ENCODE data around the gene KIF16B.

The KIF16B gene

DNA sequence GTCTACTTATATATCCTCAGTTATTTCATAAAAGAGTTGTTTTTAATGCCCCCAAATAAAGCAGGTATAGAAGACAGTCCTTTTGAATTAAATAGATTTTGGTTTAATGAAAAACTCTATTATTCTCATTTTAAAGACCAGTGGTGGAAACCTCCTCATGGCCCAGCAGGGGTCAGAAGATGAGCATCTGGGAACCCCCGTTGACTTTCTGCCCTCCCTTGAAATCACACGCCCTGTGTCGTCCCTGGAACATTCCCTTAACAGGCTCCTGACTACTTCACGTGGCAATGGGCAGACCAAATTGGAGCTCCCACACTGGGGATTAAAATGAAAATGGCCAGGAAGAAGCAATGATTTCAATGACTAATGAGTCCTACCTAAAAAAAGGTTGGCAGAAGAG, 220.9 kb downstream of the KIF16B start:
- no peak for DNase-seq (ENCODE audit: low read depth)

DNA sequence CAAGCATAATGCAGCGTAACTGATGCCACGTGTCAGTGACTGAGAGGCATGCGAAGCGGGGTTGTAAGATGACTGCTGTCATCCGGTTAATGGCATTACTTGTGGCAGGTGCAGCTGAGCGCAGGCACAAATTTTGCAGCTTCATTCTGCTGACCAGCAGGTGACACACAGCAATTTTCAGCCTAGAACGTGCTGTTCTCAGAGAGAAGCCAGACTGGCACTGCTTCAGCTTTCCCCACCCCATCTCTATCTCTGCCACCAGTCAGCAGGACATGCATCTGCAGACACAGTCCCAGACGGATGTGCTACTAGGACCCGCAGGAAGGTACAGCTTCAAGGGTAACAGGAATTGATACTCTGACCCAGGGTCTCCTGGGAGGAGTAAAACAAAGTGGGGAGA, 221.8 kb downstream of the KIF16B start:
- DNase-seq (ENCODE audit: low read depth): no peak

- DNase-seq (ENCODE audit: low read depth): no peak
Observed at GRCh38 chr20:16350465-16350864, 222.8 kb downstream of the KIF16B start.

DNA sequence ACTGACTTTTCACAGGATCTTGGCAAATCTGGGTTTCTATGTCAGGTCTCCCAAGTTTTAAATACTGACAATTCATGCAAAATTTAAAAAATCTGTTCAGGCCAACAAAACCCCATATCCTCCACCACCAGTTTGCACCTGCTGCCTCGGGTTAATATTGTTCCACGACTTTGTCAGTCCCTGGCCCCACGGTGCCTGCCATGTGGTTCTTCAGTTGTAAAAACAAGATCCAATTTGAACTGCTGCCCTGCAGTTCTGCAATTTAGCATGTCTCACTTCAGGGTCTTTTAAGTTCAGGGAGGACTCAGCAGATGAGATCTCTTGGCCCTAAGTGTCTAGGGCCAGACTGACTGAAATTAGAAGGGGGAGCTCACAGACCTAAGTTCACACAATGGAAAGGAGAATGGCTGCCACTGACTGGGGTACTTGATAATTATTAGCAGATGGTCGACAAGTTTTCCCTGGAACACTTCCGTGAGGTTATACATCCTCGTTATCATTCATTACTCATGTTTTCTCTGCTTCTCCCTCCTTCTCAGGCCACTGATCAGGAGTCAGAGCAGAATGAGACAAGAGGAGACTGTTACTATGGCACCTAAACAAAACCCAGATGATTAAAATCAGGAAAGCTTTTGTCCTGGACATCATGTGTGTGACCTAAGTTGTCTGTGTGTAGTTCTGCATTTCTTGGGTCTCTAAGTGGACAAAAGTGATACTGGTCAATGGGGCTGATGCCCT, 223.6 kb downstream of the KIF16B start:
- DNase-seq (ENCODE audit: low read depth): no peak

DNA sequence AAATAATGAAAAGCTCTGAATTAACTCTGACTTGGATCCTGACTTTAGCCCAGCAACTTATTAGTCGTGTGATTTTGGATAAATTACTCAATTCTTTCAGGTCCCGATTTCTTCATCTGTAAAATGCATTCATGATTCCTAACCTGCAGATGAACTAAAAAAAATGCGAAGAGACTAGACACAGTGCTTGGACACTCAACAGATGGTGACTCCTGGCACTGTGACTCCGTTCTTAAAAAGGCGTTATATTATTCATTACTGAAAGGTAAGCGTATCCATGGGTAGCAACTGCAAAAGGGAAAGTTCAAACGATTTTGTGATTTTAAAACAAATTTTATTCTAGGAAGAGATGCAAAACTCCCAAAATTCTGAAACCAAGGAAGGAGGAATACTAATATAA, 226.3 kb downstream of the KIF16B start:
- no peak for DNase-seq (ENCODE audit: low read depth)

- DNase-seq (ENCODE audit: low read depth): no peak
Observed at GRCh38 chr20:16337707-16338106, 235.5 kb downstream of the KIF16B start.

- no peak for DNase-seq (ENCODE audit: low read depth)
Observed at GRCh38 chr20:16327606-16328005, 245.6 kb downstream of the KIF16B start.

- no peak for DNase-seq (ENCODE audit: low read depth)
Observed at GRCh38 chr20:16321291-16321690, 252.0 kb downstream of the KIF16B start.

DNA sequence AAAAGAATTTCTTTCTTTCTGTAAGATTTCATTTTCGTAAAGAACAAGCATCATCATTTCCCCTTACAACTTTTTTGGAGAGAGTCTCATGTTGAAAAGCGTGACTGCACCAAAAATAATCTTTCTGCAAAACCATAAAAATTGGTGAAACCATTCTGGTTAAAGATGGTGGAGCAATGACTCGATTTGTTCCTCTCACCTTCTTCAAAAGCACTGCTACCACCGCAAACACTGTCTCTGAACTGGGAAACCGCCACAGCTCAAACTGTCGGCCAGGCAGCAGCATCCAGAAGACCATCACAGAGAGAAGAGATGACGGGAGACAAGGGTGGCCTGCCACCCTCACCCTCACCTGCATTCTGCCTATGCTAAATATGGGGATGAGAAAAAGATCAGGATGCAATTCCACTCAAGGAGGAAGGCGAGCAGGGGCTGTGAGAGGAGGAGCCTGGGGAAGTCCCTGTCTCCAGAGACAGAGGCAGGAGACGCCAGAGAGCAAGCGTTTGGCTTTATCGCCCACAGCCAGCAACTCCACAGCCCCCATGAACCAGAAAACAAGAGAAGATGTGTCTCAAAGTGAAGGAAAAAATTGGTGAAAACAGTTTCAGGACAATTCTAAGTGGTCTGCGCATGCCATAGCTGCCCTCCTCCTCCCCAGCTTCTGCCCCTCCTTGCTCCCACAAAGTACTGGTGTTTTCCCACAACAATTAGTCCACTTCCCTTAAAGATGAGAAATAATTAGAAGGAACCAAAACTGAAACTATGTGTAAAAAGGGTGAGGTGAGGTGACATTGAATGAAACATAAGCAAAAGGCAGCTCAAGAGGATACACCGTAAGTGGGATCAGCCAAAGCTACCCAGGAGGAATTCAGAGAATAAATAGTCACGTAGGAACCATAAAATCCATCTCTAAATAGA, 255.5 kb downstream of the KIF16B start:
- no peak for DNase-seq (ENCODE audit: low read depth)

- DNase-seq (ENCODE audit: low read depth): no peak
Observed at GRCh38 chr20:16316513-16316912, 256.7 kb downstream of the KIF16B start.

GRCh38 chr20:16314748-16315159, 258.5 kb downstream of the KIF16B start:
- no peak for DNase-seq (ENCODE audit: low read depth)

GRCh38 chr20:16314320-16314719, 258.9 kb downstream of the KIF16B start:
- DNase-seq (ENCODE audit: low read depth): no peak

DNA sequence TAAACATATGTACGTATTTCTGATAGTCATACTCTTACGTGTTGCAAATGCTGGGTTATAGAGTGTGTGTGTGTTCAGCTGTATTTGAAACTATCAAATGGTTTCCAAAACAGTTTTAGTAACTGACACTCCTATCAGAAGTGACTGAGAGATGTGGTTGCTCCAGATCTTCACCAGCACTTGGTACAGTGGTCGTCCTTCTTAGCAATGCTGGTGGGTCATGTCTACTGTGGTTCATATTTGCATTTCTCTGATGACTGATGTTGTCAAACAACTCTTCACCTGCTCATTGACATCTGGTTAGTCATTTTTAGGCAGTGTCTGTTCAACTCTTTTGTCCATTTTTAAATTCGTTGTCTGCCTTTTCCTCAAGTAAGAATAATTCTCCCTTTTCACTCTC, 259.3 kb downstream of the KIF16B start:
- no peak for DNase-seq (ENCODE audit: low read depth)

DNA sequence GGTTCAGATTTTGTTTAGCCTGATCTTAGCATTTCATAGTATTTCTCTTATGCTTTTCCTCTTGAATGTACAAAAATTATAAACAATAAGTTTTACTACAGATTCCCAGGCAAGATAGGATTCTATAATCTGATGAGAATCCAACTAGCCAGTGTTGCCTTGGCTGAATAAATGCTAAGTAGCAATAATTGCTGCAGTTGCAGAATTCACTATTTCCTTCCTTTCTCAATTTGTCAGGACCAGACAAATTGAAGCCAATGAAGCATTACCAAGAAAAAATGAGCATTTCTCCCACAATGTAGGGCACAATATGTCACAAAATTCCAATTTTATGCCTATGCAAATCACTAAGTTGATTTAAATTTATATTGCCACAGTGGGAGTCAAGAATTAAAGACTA, 260.2 kb downstream of the KIF16B start:
- no peak for DNase-seq (ENCODE audit: low read depth)

GRCh38 chr20:16311756-16312155, 261.5 kb downstream of the KIF16B start:
- DNase-seq (ENCODE audit: low read depth): no peak

GRCh38 chr20:16308754-16309153, 264.5 kb downstream of the KIF16B start:
- DNase-seq (ENCODE audit: low read depth): no peak

DNA sequence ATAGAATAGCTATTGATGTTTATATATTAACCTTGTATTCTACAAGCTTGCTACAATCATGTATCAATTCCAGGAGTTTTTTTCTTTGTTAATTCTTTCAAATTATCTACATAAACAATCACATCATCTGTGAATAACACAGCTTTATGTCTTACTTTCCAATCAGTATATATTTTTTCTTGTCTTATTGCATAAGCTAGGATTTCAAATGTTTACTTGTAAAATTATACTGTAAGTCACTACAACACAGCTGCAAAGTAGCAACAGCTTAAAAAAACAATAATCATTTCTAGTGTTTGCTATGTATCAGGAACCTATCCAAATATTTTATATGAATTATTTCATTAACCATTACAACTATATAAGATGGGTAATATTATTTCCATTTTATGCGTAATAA, 270.4 kb downstream of the KIF16B start:
- DNase-seq (ENCODE audit: low read depth): no peak

GRCh38 chr20:16301986-16302385, 271.3 kb downstream of the KIF16B start:
- DNase-seq (ENCODE audit: low read depth): no peak

- no peak for DNase-seq (ENCODE audit: low read depth)
Observed at GRCh38 chr20:16299897-16300296, 273.4 kb downstream of the KIF16B start.

- peak; percentile 64 for DNase-seq (ENCODE audit: low read depth)
Observed at GRCh38 chr20:16296931-16297330, 276.3 kb downstream of the KIF16B start.

DNA sequence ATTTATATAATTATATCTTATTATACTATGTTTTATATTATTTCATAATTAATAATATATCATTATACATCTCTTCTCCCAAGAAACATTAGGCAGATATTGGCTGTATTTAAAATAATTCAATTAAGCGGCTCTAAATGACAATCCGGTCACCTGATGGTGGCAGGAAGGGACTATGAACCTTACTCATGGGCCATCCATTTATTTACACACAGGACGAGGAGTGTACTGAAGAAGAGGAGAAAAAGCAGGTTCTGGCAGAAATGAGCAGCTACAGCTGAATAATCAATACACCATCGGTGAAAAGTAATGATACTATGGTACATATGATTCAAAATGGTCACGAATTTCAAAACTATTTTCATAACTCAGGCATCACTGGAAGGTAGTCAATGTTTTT, 277.7 kb downstream of the KIF16B start:
- DNase-seq (ENCODE audit: low read depth): no peak

DNA sequence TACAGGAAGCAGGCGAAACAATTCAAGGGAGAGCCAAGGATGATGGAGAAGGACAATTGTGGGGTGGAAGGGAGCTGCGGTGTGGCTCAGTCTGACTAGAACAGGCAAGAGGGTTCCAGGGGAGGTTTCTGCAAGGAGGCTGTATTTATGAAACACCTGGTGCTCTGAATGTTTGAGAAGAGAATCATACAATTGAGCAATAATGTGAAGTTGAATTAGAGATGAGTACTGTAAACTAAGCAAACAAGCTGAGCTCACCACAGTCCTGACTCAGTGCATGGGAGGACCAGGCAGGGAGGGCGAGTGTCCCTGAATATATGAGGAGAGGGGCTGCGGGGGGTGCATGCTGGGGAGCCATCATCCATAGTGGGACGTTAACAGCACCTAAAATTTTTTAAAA, 279.7 kb downstream of the KIF16B start:
- DNase-seq (ENCODE audit: low read depth): no peak

GRCh38 chr20:16292226-16292880, 280.9 kb downstream of the KIF16B start:
- DNase-seq (ENCODE audit: low read depth): no peak
